Peyer's patch (tissue), 4 donors: ENCODE measurements around the gene ILF2. TPM values are rescaled to one million over a fixed set of nuclear protein-coding genes. Genes with fewer than 3 reads are reported as not detected.

Source experiments
- DNase-seq, 3 donors: peaks; one replicate each; pipeline ENCODE4 v3.0.0-alpha.2; 2017 to 2019
- H3K27ac ChIP-seq, 4 donors: fragments of 200-600 bp; sonication (generic); one replicate each; pipeline ENCODE4 v1.5.1; 2016 to 2019
- H3K27me3 ChIP-seq, 2 donors: fragments of 200-600 bp; sonication (generic); one replicate each; pipeline ENCODE4 v1.5.1; 2019
- H3K36me3 ChIP-seq, 3 donors: fragments of 200-600 bp; sonication (generic); one replicate each; pipeline ENCODE4 v1.5.1; 2016 to 2019
- H3K4me1 ChIP-seq, 4 donors: fragments of 200-600 bp; sonication (generic); one replicate each; pipeline ENCODE4 v1.5.1; 2016 to 2019
- H3K4me3 ChIP-seq, 4 donors: fragments of 200-600 bp; sonication (generic); 1 replicate in 3 of 4; 2 replicates in 1 of 4; pipeline ENCODE4 v1.5.1; 2016 to 2019; ENCODE audit warnings: mild to moderate bottlenecking in 1 of 4
- H3K9me3 ChIP-seq, 4 donors: fragments of 200-600 bp; sonication (generic); one replicate each; pipeline ENCODE4 v1.5.1; 2016 to 2019; ENCODE audit warnings: mild to moderate bottlenecking in 1 of 4
- POLR2A ChIP-seq, 2 donors: fragments of 450-650 bp; IDR thresholded peaks; one replicate each; pipeline ENCODE4 v1.5.1; 2017; ENCODE audit warnings: antibody characterized with exemption in 2 of 2, mild to moderate bottlenecking in 2 of 2, moderate library complexity in 2 of 2
- total RNA-seq, 4 donors: library from RNA; depleted of rRNA; stranded (reverse); fragments of >200 nt; gene quantifications; one replicate each; pipeline ENCODE4 v1.1.0, GENCODE V29; 2016
- TF ChIP-seq, protein P1 (sequence below), 6 experiments: fragments of 450-650 bp in 4 of 6; fragments of 200-600 bp in 2 of 6; sonication (generic) in 1 of 6; IDR thresholded peaks; one replicate each; pipeline ENCODE4 v1.5.1; 2017 to 2019; ENCODE audit warnings: antibody characterized with exemption in 6 of 6, mild to moderate bottlenecking in 3 of 6, moderate library complexity in 1 of 6

Gene ILF2
- total RNA-seq, 4 donors from 2014 or later = 31.4 to 67.7 (median 47.2) TPM

DNA sequence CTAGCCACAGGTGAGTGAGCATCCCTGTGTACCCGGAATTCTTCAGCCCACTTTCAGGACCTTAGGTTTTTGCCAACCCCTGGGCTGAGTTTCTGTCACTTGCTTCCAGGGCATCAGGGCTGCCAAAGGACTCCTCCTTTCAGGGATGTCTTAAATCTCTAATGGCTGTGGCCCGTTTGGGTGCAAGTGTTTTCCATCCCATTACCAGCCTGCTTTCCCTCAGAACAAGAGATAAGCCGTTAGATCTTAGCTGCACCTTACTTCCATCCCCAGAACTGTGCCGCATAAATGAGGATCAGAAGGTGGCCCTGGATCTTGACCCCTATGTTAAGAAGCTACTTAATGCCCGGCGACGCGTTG, 11.6 kb downstream of the ILF2 start:
- Histone ChIP-seq H3K36me3 (peaks cover 0 to 36% (median 0%) of the 10 kb centered on the region in 3 donors), H3K9me3 (no peaks in the 10 kb centered on the region), H3K27ac (peak overlapping the region; percentile 89 to 96 (median 95)), H3K4me1 (peaks cover 0 to 9% (median 0%) of the 10 kb centered on the region in 4 donors), H3K4me3 (peak overlapping the region; percentile 68 to 89 (median 80)), H3K27me3 (no peaks in the 10 kb centered on the region)
- DNase-seq = no peak
- TF ChIP-seq, protein P1, sequence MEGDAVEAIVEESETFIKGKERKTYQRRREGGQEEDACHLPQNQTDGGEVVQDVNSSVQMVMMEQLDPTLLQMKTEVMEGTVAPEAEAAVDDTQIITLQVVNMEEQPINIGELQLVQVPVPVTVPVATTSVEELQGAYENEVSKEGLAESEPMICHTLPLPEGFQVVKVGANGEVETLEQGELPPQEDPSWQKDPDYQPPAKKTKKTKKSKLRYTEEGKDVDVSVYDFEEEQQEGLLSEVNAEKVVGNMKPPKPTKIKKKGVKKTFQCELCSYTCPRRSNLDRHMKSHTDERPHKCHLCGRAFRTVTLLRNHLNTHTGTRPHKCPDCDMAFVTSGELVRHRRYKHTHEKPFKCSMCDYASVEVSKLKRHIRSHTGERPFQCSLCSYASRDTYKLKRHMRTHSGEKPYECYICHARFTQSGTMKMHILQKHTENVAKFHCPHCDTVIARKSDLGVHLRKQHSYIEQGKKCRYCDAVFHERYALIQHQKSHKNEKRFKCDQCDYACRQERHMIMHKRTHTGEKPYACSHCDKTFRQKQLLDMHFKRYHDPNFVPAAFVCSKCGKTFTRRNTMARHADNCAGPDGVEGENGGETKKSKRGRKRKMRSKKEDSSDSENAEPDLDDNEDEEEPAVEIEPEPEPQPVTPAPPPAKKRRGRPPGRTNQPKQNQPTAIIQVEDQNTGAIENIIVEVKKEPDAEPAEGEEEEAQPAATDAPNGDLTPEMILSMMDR (IDR thresholded peaks at IDR 0.05) = no peak

DNA sequence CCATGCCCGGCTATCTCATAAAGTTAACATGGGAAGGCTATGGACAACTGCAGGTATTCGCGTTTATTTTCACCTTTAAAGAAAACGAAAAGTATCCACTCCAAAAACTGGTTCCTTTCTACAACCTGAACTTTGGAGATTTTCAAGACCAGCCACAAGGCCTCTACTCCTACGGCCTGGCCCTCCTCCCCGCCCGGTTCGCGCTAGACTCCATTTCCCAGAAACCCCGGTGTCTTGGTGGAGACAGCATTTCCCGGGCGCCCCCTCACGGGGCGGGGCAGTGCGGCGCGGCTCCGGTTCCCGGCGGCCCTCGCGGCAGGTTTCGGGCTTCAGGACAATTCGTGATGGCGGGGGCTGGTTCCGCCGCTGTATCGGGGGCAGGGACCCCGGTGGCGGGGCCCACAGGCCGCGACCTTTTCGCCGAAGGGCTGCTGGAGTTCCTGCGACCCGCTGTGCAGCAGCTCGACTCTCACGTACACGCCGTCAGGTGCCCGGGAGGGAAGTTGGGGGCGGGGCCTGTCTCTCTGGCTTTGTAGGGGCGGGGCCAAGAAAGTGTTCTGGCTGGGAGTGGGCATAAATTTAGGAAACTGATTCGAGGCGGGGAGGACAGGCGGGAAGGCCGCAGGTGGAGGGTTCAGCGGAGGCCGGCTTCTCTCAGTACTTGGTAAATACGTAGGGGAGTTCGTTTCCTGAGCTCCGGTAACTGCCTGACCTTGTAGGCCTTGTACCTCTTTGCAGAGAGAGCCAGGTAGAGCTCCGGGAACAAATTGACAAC, 12.2 kb downstream of the ILF2 start, which contains the start of gene SNAPIN:
Gene SNAPIN (plus strand): TSS at position 304 of the 775 bp plus-strand sequence. CDS start 41 bp downstream, at position 345.
- DNase-seq = peak; percentile 93 to 96 (median 95)
- H3K4me1 ChIP-seq = peaks cover 0 to 9% (median 0%) of the 10 kb centered on the region in 4 donors
- no peaks in the 10 kb centered on the region for H3K9me3 ChIP-seq
- peak within 1 kb of the TSS; percentile 89 to 96 (median 95) for H3K27ac ChIP-seq
- peak within 1 kb of the TSS; percentile 68 to 89 (median 80) for H3K4me3 ChIP-seq
- TF ChIP-seq, protein P1 (IDR thresholded peaks at IDR 0.05) = peak in 4 of 6 experiments; percentile 7 to 33 (median 24)
- TF ChIP-seq POLR2A (IDR thresholded peaks at IDR 0.05) = peak; percentile 54 to 60
- peaks cover 0 to 31% (median 0%) of the 10 kb centered on the region in 3 donors for H3K36me3 ChIP-seq
- no peaks in the 10 kb centered on the region for H3K27me3 ChIP-seq

DNA sequence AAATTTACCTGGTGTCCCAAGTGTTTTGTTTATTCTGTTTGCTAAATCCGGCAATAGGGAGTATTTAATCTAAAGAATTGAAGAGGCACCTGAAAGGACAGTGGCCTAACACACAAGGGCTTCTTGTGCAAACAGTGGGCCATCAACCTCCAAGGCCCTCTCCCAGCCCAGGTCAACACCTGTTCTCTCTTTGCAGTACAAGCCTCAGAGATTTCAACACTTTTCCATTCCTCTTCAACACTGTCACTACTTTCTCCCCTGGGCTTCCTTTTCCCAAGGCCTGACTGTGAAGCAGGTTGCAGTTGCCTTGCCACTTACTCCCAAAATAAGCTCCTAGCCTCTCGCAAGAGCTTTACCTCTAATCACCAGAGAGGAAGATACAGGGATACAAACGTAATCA, 15.5 kb downstream of the ILF2 start:
- peak in 1 of 3 donors; percentile 5 for DNase-seq
- H3K4me3 ChIP-seq = no peak overlapping the region
- no peak overlapping the region for H3K27ac ChIP-seq
- no peak for TF ChIP-seq POLR2A (IDR thresholded peaks at IDR 0.05)
- TF ChIP-seq, protein P1 (IDR thresholded peaks at IDR 0.05) = no peak
- H3K4me1 ChIP-seq = peaks cover 0 to 9% (median 0%) of the 10 kb centered on the region in 4 donors
- H3K36me3 ChIP-seq = no peaks in the 10 kb centered on the region
- H3K27me3 ChIP-seq = no peaks in the 10 kb centered on the region
- no peaks in the 10 kb centered on the region for H3K9me3 ChIP-seq

DNA sequence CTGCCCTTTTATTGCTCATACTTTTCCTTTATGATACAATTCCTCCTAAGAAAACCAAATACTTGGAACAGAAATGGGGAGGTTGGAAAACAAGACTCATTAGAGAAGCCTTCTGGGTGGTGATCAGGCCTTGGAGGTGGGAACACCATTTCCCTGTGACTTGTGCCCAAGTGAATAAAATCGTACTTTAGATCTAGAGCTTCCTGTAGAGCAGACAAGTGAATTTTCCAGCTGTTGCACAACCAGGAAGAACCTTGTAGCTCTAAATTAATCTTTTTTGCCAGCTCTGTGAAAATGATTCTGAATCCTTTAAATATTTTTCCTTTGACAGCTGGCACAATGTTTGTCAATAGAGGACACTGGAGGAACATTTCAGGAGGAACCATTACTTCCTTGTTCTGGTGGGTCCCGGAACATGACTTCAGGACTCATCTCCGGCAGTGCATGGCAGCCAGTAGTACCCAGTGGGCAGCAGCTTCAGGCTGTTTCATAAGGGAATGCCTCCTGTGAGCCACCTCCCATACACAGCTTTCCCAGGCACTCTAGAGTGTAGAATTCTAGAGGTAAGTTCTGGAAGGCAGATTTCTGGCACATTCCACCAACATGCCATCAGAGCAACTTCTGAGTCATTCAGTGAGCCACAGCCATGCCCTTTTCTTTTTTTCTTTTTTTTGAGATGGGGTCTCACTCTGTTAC, 17.8 kb downstream of the ILF2 start:
- H3K4me1 ChIP-seq = no peaks in the 10 kb centered on the region
- no peak for TF ChIP-seq POLR2A (IDR thresholded peaks at IDR 0.05)
- TF ChIP-seq, protein P1 (IDR thresholded peaks at IDR 0.05) = no peak
- H3K36me3 ChIP-seq = no peaks in the 10 kb centered on the region
- H3K9me3 ChIP-seq = no peaks in the 10 kb centered on the region
- H3K27me3 ChIP-seq = no peaks in the 10 kb centered on the region
- peak in 1 of 3 donors; percentile 20 for DNase-seq
- H3K4me3 ChIP-seq = no peak overlapping the region
- peak overlapping the region in 1 of 4 donors; percentile 14 for H3K27ac ChIP-seq

DNA sequence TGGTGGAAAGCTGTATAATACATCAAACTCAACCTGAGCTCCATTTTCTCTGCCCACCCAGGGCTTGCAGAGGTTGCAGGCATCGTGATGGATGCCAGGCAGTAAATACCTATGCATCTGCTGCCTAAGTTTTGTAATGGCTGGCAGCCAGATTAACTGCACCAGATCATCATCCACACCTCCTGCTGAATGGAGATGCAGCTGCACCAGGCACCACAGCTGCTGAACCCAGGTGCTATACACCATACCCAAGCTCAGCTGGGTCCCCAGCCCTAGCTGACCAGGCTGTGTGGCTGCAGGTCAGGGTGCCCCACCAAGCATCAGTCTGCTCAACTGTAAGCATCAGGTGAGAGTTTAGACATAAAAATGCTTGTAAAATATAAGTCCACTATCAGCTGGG, 19.0 kb downstream of the ILF2 start:
- Histone ChIP-seq H3K27me3 (no peaks in the 10 kb centered on the region), H3K9me3 (no peaks in the 10 kb centered on the region), H3K4me3 (no peak overlapping the region), H3K4me1 (no peaks in the 10 kb centered on the region), H3K27ac (no peak overlapping the region), H3K36me3 (peaks cover 0 to 5% (median 0%) of the 10 kb centered on the region in 3 donors)
- DNase-seq = no peak
- no peak for TF ChIP-seq POLR2A (IDR thresholded peaks at IDR 0.05)
- TF ChIP-seq, protein P1 (IDR thresholded peaks at IDR 0.05) = no peak
